ENCODE measurements around the gene CAPSL. TPM values are rescaled to one million over a fixed set of nuclear protein-coding genes. Genes with fewer than 3 reads are reported as not detected.

The CAPSL gene
- total RNA-seq, 1 experiment from 2014 or later = not detected

GRCh38 chr5:35877655-35878054, 60.8 kb downstream of the CAPSL start:
- Histone ChIP-seq H3K4me1 (replicated peaks; ENCODE audit: insufficient read depth) (no peaks in the 10 kb centered on the region), H2AFZ (no peak overlapping the region), H3K27ac (no peak overlapping the region), H3K36me3 (ENCODE audit: low read depth) (no peaks in the 10 kb centered on the region), H3K27me3 (ENCODE audit: insufficient read depth, low read depth) (no peaks in the 10 kb centered on the region), H4K20me1 (ENCODE audit: insufficient read depth) (no peaks in the 10 kb centered on the region), H3F3A (ENCODE audit: insufficient read depth, low read depth) (no peaks in the 10 kb centered on the region), H3K4me2 (no peak overlapping the region), H3K9me3 (ENCODE audit: insufficient read depth, low read depth) (peaks cover 6% of the 10 kb centered on the region; the same call in 1 of the 2 replicates), H3K79me2 (ENCODE audit: low read depth) (no peaks in the 10 kb centered on the region), H3K4me3 (no peak overlapping the region), H3K9me2 (ENCODE audit: insufficient read depth) (no peaks in the 10 kb centered on the region)
- no peak for DNase-seq
- TF ChIP-seq EZH2 (IDR thresholded peaks at IDR 0.05; ENCODE audit: low read depth) (no peak), CTCF (conservative IDR thresholded peaks at IDR 0.05) (no peak)
- intact Hi-C loops (cut with micrococcal nuclease; ENCODE audit: unreplicated experiment) = no loop called here
- CTCF ChIA-PET = no interaction called here
- no TSS peak for BruUV-seq (replicated peaks)
- POLR2A ChIA-PET (ENCODE audit: unreplicated experiment) = no interaction called here

- Histone ChIP-seq H3K79me2 (ENCODE audit: low read depth) (no peaks in the 10 kb centered on the region), H3K4me2 (0 out of 2 replicates have a peak overlapping the region, but pooled peaks have one; percentile 5), H3K36me3 (ENCODE audit: low read depth) (no peaks in the 10 kb centered on the region), H2AFZ (no peak overlapping the region), H3K9me3 (ENCODE audit: insufficient read depth, low read depth) (peaks cover 6% of the 10 kb centered on the region; the same call in 1 of the 2 replicates), H3K4me3 (no peak overlapping the region), H3K27ac (no peak overlapping the region), H3K27me3 (ENCODE audit: insufficient read depth, low read depth) (no peaks in the 10 kb centered on the region), H3F3A (ENCODE audit: insufficient read depth, low read depth) (no peaks in the 10 kb centered on the region), H3K9me2 (ENCODE audit: insufficient read depth) (no peaks in the 10 kb centered on the region), H3K4me1 (replicated peaks; ENCODE audit: insufficient read depth) (no peaks in the 10 kb centered on the region), H4K20me1 (ENCODE audit: insufficient read depth) (no peaks in the 10 kb centered on the region)
- no peak for DNase-seq
- intact Hi-C loops (cut with micrococcal nuclease; ENCODE audit: unreplicated experiment) = no loop called here
- ChIA-PET CTCF (no interaction called here), POLR2A (ENCODE audit: unreplicated experiment) (no interaction called here)
- BruUV-seq (replicated peaks) = no TSS peak
- TF ChIP-seq EZH2 (IDR thresholded peaks at IDR 0.05; ENCODE audit: low read depth) = no peak
- TF ChIP-seq CTCF (conservative IDR thresholded peaks at IDR 0.05) = no peak
These were observed 61.5 kb downstream of the CAPSL start for GRCh38 chr5:35876922-35877321.

- Histone ChIP-seq H3K4me3 (no peak overlapping the region), H3K27ac (no peak overlapping the region), H3F3A (ENCODE audit: insufficient read depth, low read depth) (no peaks in the 10 kb centered on the region), H4K20me1 (ENCODE audit: insufficient read depth) (no peaks in the 10 kb centered on the region), H3K79me2 (ENCODE audit: low read depth) (no peaks in the 10 kb centered on the region), H3K9me3 (ENCODE audit: insufficient read depth, low read depth) (peaks cover 6% of the 10 kb centered on the region; the same call in 1 of the 2 replicates), H3K27me3 (ENCODE audit: insufficient read depth, low read depth) (no peaks in the 10 kb centered on the region), H3K4me1 (replicated peaks; ENCODE audit: insufficient read depth) (no peaks in the 10 kb centered on the region), H3K36me3 (ENCODE audit: low read depth) (no peaks in the 10 kb centered on the region), H2AFZ (no peak overlapping the region), H3K9me2 (ENCODE audit: insufficient read depth) (no peaks in the 10 kb centered on the region), H3K4me2 (no peak overlapping the region)
- intact Hi-C loops (cut with micrococcal nuclease; ENCODE audit: unreplicated experiment) = no loop called here
- no TSS peak for BruUV-seq (replicated peaks)
- DNase-seq = no peak
- ChIA-PET CTCF (no interaction called here), POLR2A (ENCODE audit: unreplicated experiment) (no interaction called here)
- TF ChIP-seq EZH2 (IDR thresholded peaks at IDR 0.05; ENCODE audit: low read depth) (no peak), CTCF (conservative IDR thresholded peaks at IDR 0.05) (no peak)
These were observed 62.0 kb downstream of the CAPSL start for GRCh38 chr5:35876454-35876853.

All from PC-9 (cell line).